OCI-LY1 (cell line): Measurements from ENCODE around the gene GSTM1.

Source experiments
- CTCF ChIP-seq: fragments of 200-600 bp; sonication (generic), shearing (Covaris generic); IDR thresholded peaks from 2 replicates; pipeline ENCODE4 v1.5.1; 2017; ENCODE audit warnings: mild to moderate bottlenecking, antibody characterized with exemption, low read length, moderate library complexity, mixed read lengths
- EZH2 ChIP-seq: fragments of 200-600 bp; sonication (generic), shearing (Covaris generic); IDR thresholded peaks from 2 replicates; pipeline ENCODE4 v1.8.0; 2017; ENCODE audit warnings: borderline replicate concordance, mixed run types, mild to moderate bottlenecking, antibody characterized with exemption, low read length, moderate library complexity, mixed read lengths

GRCh38 chr1:109659145-109659544, 28.5 kb upstream of the GSTM1 start:
- TF ChIP-seq CTCF (no peak), EZH2 (no peak)
